Endodermal cell (in vitro differentiated cells): ENCODE measurements around the gene MLX. TPM values are rescaled to one million over a fixed set of nuclear protein-coding genes. Genes with fewer than 3 reads are reported as not detected.
A peak's percentile ranks its signal among the peaks of the same experiment; 100 is the strongest.

Experiments
- DNase-seq: peaks from one replicate; pipeline ENCODE4 v3.0.0-alpha.2; 2017
- H3K27ac ChIP-seq: 2 replicates; pipeline ENCODE4 v1.5.1; 2013; ENCODE audit warnings: mild to moderate bottlenecking, low read depth, low read length, moderate library complexity
- H3K27me3 ChIP-seq: 2 replicates; pipeline ENCODE4 v1.6.1; 2013; ENCODE audit warnings: mild to moderate bottlenecking, low read length, moderate library complexity; ENCODE audit not compliant: insufficient read depth, control insufficient read depth, poor library complexity, severe bottlenecking
- H3K36me3 ChIP-seq: 2 replicates; pipeline ENCODE4 v1.7.0; 2013; ENCODE audit warnings: mild to moderate bottlenecking, low read length, moderate library complexity; ENCODE audit not compliant: control insufficient read depth, insufficient read depth
- H3K4me1 ChIP-seq: one replicate; pipeline ENCODE4 v1.7.0; 2013; ENCODE audit warnings: low read length; ENCODE audit not compliant: control insufficient read depth, insufficient read depth
- H3K4me3 ChIP-seq: 2 replicates; pipeline ENCODE4 v1.5.1; 2013; ENCODE audit warnings: mild to moderate bottlenecking, low read length, moderate library complexity
- H3K9ac ChIP-seq: 2 replicates; pipeline ENCODE4 v1.6.1; 2013; ENCODE audit warnings: mild to moderate bottlenecking, low read length, moderate library complexity; ENCODE audit not compliant: poor library complexity, severe bottlenecking; ENCODE audit errors: extremely low read depth
- H3K9me3 ChIP-seq: 2 replicates; pipeline ENCODE4 v1.6.1; 2013; ENCODE audit warnings: mild to moderate bottlenecking, low read length, moderate library complexity; ENCODE audit not compliant: control insufficient read depth
- H3K27ac Mint-ChIP-seq: 2 replicates; pipeline ENCODE4 v1.8.0; 2020; ENCODE audit warnings: mixed read lengths
- H3K27me3 Mint-ChIP-seq: 2 replicates; pipeline ENCODE4 v1.8.0; 2021; ENCODE audit warnings: mild to moderate bottlenecking, mixed read lengths; ENCODE audit not compliant: insufficient read depth
- H3K36me3 Mint-ChIP-seq: 2 replicates; pipeline ENCODE4 v1.8.0; 2020; ENCODE audit warnings: low read depth, mixed read lengths
- H3K4me1 Mint-ChIP-seq: 2 replicates; pipeline ENCODE4 v1.8.0; 2020; ENCODE audit warnings: mixed read lengths
- H3K4me3 Mint-ChIP-seq: 2 replicates; pipeline ENCODE4 v1.8.0; 2020; ENCODE audit warnings: mild to moderate bottlenecking, moderate library complexity, mixed read lengths
- H3K9me3 Mint-ChIP-seq: 2 replicates; pipeline ENCODE4 v1.8.0; 2020; ENCODE audit warnings: mild to moderate bottlenecking, mixed read lengths
- CTCF ChIP-seq: fragments of 200-600 bp; sonication (generic); conservative IDR thresholded peaks from 2 replicates; pipeline ENCODE4 v1.5.0; 2021; ENCODE audit warnings: antibody characterized with exemption, mild to moderate bottlenecking
- WGBS, 2 experiments: methylation state at CpG; one replicate each; pipeline versions ENCODE4 v1.1.5 to v1.1.7; 2013; ENCODE audit warnings: missing lambda C conversion rate in 2 of 2, mixed read lengths in 1 of 2; ENCODE audit not compliant: insufficient coverage in 1 of 2, insufficient read length in 1 of 2; 5-methylcytosine and 5-hydroxymethylcytosine counted together
- total RNA-seq, 2 donors: library from RNA; stranded (reverse); fragmentation: NEBNext Ultra II Directional in 1 of 2; extraction: Animal tissue kit (Norgen Biotek cat#: 25700) in 1 of 2; gene quantifications; 2 replicates in 1 of 2; 3 replicates in 1 of 2; pipeline ENCODE4 v1.2.1, GENCODE V29; 2021

The MLX gene
- total RNA-seq, 2 donors from 2014 or later, result 37.1 to 38.5 TPM

GRCh38 chr17:42526031-42526444 lies 40.9 kb upstream of the MLX start:
- Mint-ChIP-seq H3K4me1 (peaks cover 13% of the 10 kb centered on the region), H3K27me3 (peaks cover 2% of the 10 kb centered on the region), H3K27ac (no peak overlapping the region), H3K4me3 (no peak overlapping the region), H3K36me3 (peaks cover 19% of the 10 kb centered on the region), H3K9me3 (peaks cover 13% of the 10 kb centered on the region)
- no peak for TF ChIP-seq CTCF
- WGBS, 2 experiments, result 93 to 100% methylated on average over 3 to 6 of the region's 6 CpGs
- DNase-seq, result no peak
- Histone ChIP-seq H3K9ac (no peak overlapping the region), H3K27me3 (no peaks in the 10 kb centered on the region), H3K4me1 (peaks cover 3% of the 10 kb centered on the region), H3K27ac (no peak overlapping the region), H3K36me3 (peaks cover 7% of the 10 kb centered on the region), H3K9me3 (peaks cover 13% of the 10 kb centered on the region), H3K4me3 (no peak overlapping the region)

- no peak overlapping the region for H3K4me3 ChIP-seq
- peaks cover 4% of the 10 kb centered on the region for H3K4me1 ChIP-seq
- Mint-ChIP-seq H3K36me3 (peaks cover 6% of the 10 kb centered on the region), H3K9me3 (peaks cover 13% of the 10 kb centered on the region), H3K4me1 (peaks cover 16% of the 10 kb centered on the region), H3K4me3 (no peak overlapping the region), H3K27ac (no peak overlapping the region), H3K27me3 (peaks cover 2% of the 10 kb centered on the region)
- H3K9ac ChIP-seq, result no peak overlapping the region
- WGBS, 2 experiments, result 93 to 96% methylated on average over 4 to 5 of the region's 6 CpGs
- no peak for TF ChIP-seq CTCF
- no peaks in the 10 kb centered on the region for H3K36me3 ChIP-seq
- no peak overlapping the region for H3K27ac ChIP-seq
- H3K9me3 ChIP-seq, result peaks cover 13% of the 10 kb centered on the region
- no peak for DNase-seq
- H3K27me3 ChIP-seq, result no peaks in the 10 kb centered on the region
Observed at GRCh38 chr17:42527932-42528331, 39.0 kb upstream of the MLX start.

GRCh38 chr17:42529061-42529460 lies 37.8 kb upstream of the MLX start:
- no peaks in the 10 kb centered on the region for H3K36me3 ChIP-seq
- H3K9me3 Mint-ChIP-seq, result peaks cover 13% of the 10 kb centered on the region
- H3K4me1 Mint-ChIP-seq, result peaks cover 16% of the 10 kb centered on the region
- DNase-seq, result no peak
- no peak overlapping the region for H3K27ac ChIP-seq
- H3K9ac ChIP-seq, result no peak overlapping the region
- H3K4me3 Mint-ChIP-seq, result no peak overlapping the region
- H3K27me3 ChIP-seq, result no peaks in the 10 kb centered on the region
- H3K27ac Mint-ChIP-seq, result no peak overlapping the region
- H3K9me3 ChIP-seq, result peaks cover 13% of the 10 kb centered on the region
- TF ChIP-seq CTCF, result no peak
- peaks cover 2% of the 10 kb centered on the region for H3K27me3 Mint-ChIP-seq
- peak overlapping the region; percentile 23 for H3K4me3 ChIP-seq
- no peaks in the 10 kb centered on the region for H3K36me3 Mint-ChIP-seq
- WGBS, 2 experiments, result 92 to 97% methylated on average over 2 to 3 of the region's 3 CpGs
- H3K4me1 ChIP-seq, result peaks cover 4% of the 10 kb centered on the region
